Astrocyte (in vitro differentiated cells and primary cell): Measurements from ENCODE around the gene PITPNM2.

ENCODE experiments used
- EZH2 ChIP-seq: IDR thresholded peaks from 2 replicates; pipeline ENCODE4 v1.6.1; 2012; ENCODE audit warnings: mild to moderate bottlenecking, low read length, inconsistent platforms; ENCODE audit not compliant: insufficient read depth
- TF ChIP-seq, protein P1 (sequence below): IDR thresholded peaks from 2 replicates; pipeline ENCODE4 v1.5.1; 2011; ENCODE audit warnings: low read depth, mild to moderate bottlenecking, inconsistent platforms, low read length, moderate library complexity; ENCODE audit not compliant: insufficient read depth

GRCh38 chr12:123152833-123153232 lies 1.9 kb upstream of the PITPNM2 start:
- TF ChIP-seq, protein P1, sequence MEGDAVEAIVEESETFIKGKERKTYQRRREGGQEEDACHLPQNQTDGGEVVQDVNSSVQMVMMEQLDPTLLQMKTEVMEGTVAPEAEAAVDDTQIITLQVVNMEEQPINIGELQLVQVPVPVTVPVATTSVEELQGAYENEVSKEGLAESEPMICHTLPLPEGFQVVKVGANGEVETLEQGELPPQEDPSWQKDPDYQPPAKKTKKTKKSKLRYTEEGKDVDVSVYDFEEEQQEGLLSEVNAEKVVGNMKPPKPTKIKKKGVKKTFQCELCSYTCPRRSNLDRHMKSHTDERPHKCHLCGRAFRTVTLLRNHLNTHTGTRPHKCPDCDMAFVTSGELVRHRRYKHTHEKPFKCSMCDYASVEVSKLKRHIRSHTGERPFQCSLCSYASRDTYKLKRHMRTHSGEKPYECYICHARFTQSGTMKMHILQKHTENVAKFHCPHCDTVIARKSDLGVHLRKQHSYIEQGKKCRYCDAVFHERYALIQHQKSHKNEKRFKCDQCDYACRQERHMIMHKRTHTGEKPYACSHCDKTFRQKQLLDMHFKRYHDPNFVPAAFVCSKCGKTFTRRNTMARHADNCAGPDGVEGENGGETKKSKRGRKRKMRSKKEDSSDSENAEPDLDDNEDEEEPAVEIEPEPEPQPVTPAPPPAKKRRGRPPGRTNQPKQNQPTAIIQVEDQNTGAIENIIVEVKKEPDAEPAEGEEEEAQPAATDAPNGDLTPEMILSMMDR, result no peak
- no peak for TF ChIP-seq EZH2
